ENCODE results near the gene PNLIP. TPM values are rescaled to one million over a fixed set of nuclear protein-coding genes. Genes with fewer than 3 reads are reported as not detected.

Gene PNLIP
- total RNA-seq, 1 experiment from 2014 or later = not detected

DNA sequence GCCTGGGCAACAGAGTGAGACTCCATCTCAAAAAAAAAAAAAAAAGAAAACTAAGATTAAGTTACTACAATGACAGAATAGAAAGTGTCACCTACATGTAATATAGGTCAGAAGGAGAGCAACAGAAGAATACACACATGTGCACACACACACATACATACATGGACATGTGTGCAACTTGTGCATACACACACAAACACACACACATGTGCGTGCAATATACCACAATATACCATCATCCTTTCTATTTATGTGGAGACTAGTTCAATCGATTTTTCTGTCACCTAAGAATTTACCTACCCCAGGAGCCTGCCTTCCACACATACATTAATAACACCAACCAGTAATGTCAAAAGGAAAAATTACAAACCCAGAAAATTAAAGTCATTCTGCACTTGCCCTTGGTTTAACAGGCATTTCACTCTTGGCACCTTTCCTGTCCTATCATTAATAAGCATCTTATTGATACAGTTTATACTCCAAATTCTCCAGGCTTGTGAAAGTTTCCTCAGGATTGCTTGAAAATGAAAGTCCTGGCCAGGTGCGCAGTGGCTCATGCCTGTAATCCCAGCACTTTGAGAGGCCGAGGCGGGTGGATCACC lies 47.5 kb downstream of the PNLIP start:
- DNase-seq (ENCODE audit: low read depth in 1 of 2, low spot score in 2 of 2) = no peak
- H3K27me3 ChIP-seq (replicated peaks) = no peaks in the 10 kb centered on the region

GRCh38 chr10:116594525-116595035 lies 48.8 kb downstream of the PNLIP start:
- no peaks in the 10 kb centered on the region for H3K4me1 ChIP-seq (replicated peaks)
- no peaks in the 10 kb centered on the region for H3K27me3 ChIP-seq (replicated peaks)
- DNase-seq (ENCODE audit: low read depth in 1 of 2, low spot score in 2 of 2) = no peak
- no peak overlapping the region for H3K27ac ChIP-seq
- no peak overlapping the region for H3K4me3 ChIP-seq
- H3K36me3 ChIP-seq = no peaks in the 10 kb centered on the region
- no peaks in the 10 kb centered on the region for H3K9me3 ChIP-seq (replicated peaks)

More for the DNA sequence above, 47.5 kb downstream of the PNLIP start:
- H3K4me3 ChIP-seq = no peak overlapping the region
- no peaks in the 10 kb centered on the region for H3K9me3 ChIP-seq (replicated peaks)
- no peaks in the 10 kb centered on the region for H3K36me3 ChIP-seq
- no peak overlapping the region for H3K27ac ChIP-seq
- H3K4me1 ChIP-seq (replicated peaks) = no peaks in the 10 kb centered on the region

GRCh38 chr10:116596062-116596461 lies 50.3 kb downstream of the PNLIP start:
- Histone ChIP-seq H3K4me1 (replicated peaks) (no peaks in the 10 kb centered on the region), H3K36me3 (no peaks in the 10 kb centered on the region), H3K27me3 (replicated peaks) (no peaks in the 10 kb centered on the region; the same call in 1 of the 2 replicates), H3K27ac (no peak overlapping the region), H3K9me3 (replicated peaks) (no peaks in the 10 kb centered on the region), H3K4me3 (no peak overlapping the region)
- DNase-seq (ENCODE audit: low read depth in 1 of 2, low spot score in 2 of 2) = no peak

DNA sequence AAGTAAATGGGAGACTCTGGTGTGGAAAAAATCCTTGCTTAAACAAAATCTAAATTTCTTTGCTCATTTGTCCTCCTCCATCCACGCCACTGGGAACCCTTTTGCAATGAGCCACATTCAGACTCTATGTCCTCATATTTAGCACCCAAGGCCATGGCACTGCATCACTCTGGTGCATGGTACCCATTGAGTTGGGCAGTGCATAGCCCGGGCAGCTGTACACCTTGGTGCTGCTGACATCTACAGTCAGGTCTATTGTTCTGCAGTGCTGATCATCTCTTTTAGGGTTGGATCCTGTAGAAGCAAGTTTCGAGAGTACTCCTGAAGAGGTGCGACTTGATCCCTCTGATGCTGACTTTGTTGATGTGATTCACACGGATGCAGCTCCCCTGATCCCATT lies 51.8 kb downstream of the PNLIP start:
- DNase-seq (ENCODE audit: low read depth in 1 of 2, low spot score in 2 of 2) = no peak
- H3K36me3 ChIP-seq = no peaks in the 10 kb centered on the region
- H3K27me3 ChIP-seq (replicated peaks) = no peaks in the 10 kb centered on the region; the same call in 1 of the 2 replicates
- H3K4me1 ChIP-seq (replicated peaks) = no peaks in the 10 kb centered on the region
- no peak overlapping the region for H3K4me3 ChIP-seq
- no peaks in the 10 kb centered on the region for H3K9me3 ChIP-seq (replicated peaks)
- H3K27ac ChIP-seq = no peak overlapping the region

DNA sequence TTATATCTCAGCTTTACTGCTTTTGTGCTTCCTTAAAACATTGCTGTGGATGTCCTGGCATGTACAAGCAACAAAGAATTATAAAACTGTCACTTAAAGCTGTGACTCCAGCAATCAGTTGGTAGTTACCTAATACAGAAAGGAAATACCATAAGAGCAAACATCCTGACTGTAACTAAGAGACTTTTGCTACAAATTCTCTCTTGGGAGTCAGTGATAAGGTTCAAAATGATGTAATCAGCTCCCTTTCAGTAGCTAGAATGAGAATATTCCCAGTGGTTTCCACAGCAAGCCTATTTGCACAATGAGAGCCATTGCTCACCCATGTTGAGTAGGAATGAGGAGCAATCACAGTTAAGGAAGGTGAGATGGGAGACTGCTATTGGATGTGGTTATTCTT lies 52.6 kb downstream of the PNLIP start:
- H3K27me3 ChIP-seq (replicated peaks) = no peaks in the 10 kb centered on the region; the same call in 1 of the 2 replicates
- no peaks in the 10 kb centered on the region for H3K4me1 ChIP-seq (replicated peaks)
- no peak overlapping the region for H3K27ac ChIP-seq
- DNase-seq (ENCODE audit: low read depth in 1 of 2, low spot score in 2 of 2) = no peak
- no peaks in the 10 kb centered on the region for H3K36me3 ChIP-seq
- no peaks in the 10 kb centered on the region for H3K9me3 ChIP-seq (replicated peaks)
- no peak overlapping the region for H3K4me3 ChIP-seq

GRCh38 chr10:116599991-116600390 lies 54.3 kb downstream of the PNLIP start:
- H3K4me1 ChIP-seq (replicated peaks) = no peaks in the 10 kb centered on the region
- H3K27me3 ChIP-seq (replicated peaks) = no peaks in the 10 kb centered on the region; the same call in 1 of the 2 replicates
- no peak for DNase-seq (ENCODE audit: low read depth in 1 of 2, low spot score in 2 of 2)
- H3K36me3 ChIP-seq = no peaks in the 10 kb centered on the region
- no peaks in the 10 kb centered on the region for H3K9me3 ChIP-seq (replicated peaks)
- no peak overlapping the region for H3K4me3 ChIP-seq
- H3K27ac ChIP-seq = no peak overlapping the region

DNA sequence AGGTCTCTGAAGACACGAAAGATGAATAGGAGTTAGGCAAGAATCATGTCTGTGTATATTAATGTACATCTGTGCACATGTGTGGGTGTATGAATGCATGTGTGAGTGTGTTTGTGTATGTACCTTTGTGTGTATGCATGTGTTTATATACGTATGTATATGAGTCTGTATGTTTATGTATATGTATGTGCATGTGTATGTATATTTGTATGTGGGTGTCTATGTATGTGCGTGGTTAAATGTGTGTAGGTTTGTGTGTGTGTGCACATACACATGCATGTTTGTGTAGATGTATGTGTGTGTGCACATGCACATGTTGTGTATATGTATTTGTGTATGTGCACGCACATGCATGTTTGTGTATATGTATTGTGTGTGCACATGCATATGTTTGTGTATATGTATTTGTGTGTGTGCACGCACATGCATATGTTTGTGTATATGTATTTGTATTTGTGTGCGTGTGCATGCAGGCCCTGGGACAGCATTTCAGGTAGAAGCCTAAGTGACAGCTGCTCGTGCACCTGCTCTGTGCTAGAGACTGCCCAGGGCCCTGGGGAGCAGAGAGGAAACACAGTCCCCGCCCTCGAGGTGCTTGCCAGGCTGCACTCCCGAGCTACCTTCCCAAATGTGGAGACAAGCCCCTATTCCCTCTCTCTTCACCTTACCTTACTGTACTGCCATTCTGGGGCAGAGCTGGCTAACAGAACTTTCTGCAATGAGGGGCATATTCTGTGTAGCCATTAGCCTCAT lies 57.1 kb downstream of the PNLIP start:
- Histone ChIP-seq H3K27ac (no peak overlapping the region), H3K4me1 (replicated peaks) (no peaks in the 10 kb centered on the region), H3K36me3 (no peaks in the 10 kb centered on the region), H3K27me3 (replicated peaks) (peaks cover 4% of the 10 kb centered on the region; the same call in 1 of the 2 replicates), H3K9me3 (replicated peaks) (no peaks in the 10 kb centered on the region), H3K4me3 (no peak overlapping the region)
- DNase-seq (ENCODE audit: low read depth in 1 of 2, low spot score in 2 of 2) = no peak

- Histone ChIP-seq H3K4me1 (replicated peaks) (no peaks in the 10 kb centered on the region), H3K4me3 (no peak overlapping the region), H3K9me3 (replicated peaks) (no peaks in the 10 kb centered on the region; the same call in 1 of the 2 replicates), H3K27ac (no peak overlapping the region), H3K36me3 (no peaks in the 10 kb centered on the region), H3K27me3 (replicated peaks) (0 out of 2 replicates have a peak, but pooled peaks cover 4% of the 10 kb centered on the region)
- no peak for DNase-seq (ENCODE audit: low read depth in 1 of 2, low spot score in 2 of 2)
Observed at GRCh38 chr10:116606061-116606483, 60.3 kb downstream of the PNLIP start.

- no peaks in the 10 kb centered on the region for H3K36me3 ChIP-seq
- H3K9me3 ChIP-seq (replicated peaks) = no peaks in the 10 kb centered on the region; the same call in 1 of the 2 replicates
- H3K4me3 ChIP-seq = no peak overlapping the region
- no peak for DNase-seq (ENCODE audit: low read depth in 1 of 2, low spot score in 2 of 2)
- 0 out of 2 replicates have a peak, but pooled peaks cover 4% of the 10 kb centered on the region for H3K27me3 ChIP-seq (replicated peaks)
- no peaks in the 10 kb centered on the region for H3K4me1 ChIP-seq (replicated peaks)
- H3K27ac ChIP-seq = no peak overlapping the region
Observed at GRCh38 chr10:116607336-116607735, 61.6 kb downstream of the PNLIP start.

DNA sequence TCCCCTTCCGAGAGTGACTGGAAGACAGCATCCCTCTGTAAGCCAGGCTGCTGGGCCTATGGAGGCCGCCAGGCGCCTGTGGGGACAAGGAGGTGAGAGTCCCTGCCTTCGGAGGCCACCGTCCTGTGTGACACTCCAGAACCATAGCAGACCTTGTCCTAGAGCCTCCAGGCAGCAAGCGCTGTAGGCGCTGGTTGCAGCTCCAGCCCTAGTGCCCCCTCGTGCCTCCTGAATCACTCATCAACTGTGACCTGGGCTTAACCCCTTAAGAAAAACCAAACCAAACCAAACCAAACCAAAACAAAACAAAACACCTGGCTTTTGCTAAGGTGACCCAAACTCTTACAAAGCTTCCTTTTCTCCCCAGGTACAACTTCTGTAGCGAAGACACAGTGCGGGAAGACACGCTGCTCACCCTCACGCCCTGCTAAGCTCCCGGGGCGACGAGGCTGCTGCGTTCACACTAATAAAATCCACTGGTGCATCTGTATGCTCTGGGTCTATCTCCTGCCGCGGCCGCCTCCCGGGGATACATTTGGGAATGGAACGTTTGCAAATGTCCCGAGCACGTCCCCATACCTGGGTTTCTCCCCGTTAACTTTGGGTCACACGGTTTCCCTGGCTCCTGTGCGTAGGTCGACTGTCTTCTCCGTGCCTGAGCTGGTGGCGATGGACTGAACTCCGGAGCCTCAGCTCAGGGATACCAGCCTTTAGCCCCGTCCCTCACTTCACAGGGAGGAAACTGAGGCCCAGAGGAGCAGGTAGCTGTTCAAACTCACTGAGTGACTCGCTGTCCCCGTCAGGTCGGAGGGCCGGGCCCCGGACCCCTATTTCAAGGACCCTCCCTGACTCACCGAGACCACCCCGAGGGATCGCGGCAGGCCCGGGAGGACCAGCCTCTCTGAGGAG lies 63.2 kb downstream of the PNLIP start:
- 0 out of 2 replicates have a peak, but pooled peaks cover 4% of the 10 kb centered on the region for H3K27me3 ChIP-seq (replicated peaks)
- no peak overlapping the region for H3K4me3 ChIP-seq
- no peaks in the 10 kb centered on the region for H3K36me3 ChIP-seq
- DNase-seq (ENCODE audit: low read depth in 1 of 2, low spot score in 2 of 2) = no peak
- H3K4me1 ChIP-seq (replicated peaks) = no peaks in the 10 kb centered on the region
- H3K27ac ChIP-seq = no peak overlapping the region
- no peaks in the 10 kb centered on the region; the same call in 1 of the 2 replicates for H3K9me3 ChIP-seq (replicated peaks)

GRCh38 chr10:116610443-116611152 lies 64.9 kb downstream of the PNLIP start:
- Histone ChIP-seq H3K27me3 (replicated peaks) (0 out of 2 replicates have a peak, but pooled peaks cover 2% of the 10 kb centered on the region), H3K4me3 (no peak overlapping the region), H3K4me1 (replicated peaks) (no peaks in the 10 kb centered on the region)

DNA sequence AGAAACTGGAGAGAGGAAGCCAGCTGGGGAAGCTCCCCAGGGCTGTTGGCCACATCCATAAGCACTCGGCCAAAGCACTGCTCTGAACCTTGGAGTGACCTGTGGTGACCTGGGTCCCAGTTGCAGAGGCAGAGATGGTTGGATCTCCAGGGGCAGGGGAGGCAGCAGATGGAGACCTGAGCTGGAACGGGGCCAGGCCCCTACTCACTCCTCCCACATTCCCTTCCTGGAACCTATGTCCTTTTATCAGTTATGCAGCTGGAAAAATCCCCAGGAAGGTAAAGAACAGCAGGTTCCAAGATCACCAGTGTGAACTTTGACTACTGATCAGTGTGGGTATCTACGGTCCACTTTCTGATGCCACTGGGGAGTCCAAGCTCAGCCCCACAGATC lies 65.4 kb downstream of the PNLIP start:
- Histone ChIP-seq H3K27me3 (replicated peaks) (no peaks in the 10 kb centered on the region), H3K27ac (no peak overlapping the region), H3K4me1 (replicated peaks) (no peaks in the 10 kb centered on the region), H3K36me3 (no peaks in the 10 kb centered on the region), H3K9me3 (replicated peaks) (no peaks in the 10 kb centered on the region; the same call in 1 of the 2 replicates), H3K4me3 (no peak overlapping the region)
- DNase-seq (ENCODE audit: low read depth in 1 of 2, low spot score in 2 of 2) = no peak

More at GRCh38 chr10:116610443-116611152, 64.9 kb downstream of the PNLIP start:
- no peak for DNase-seq (ENCODE audit: low read depth in 1 of 2, low spot score in 2 of 2)
- no peak overlapping the region for H3K27ac ChIP-seq
- H3K9me3 ChIP-seq (replicated peaks) = no peaks in the 10 kb centered on the region; the same call in 1 of the 2 replicates
- H3K36me3 ChIP-seq = no peaks in the 10 kb centered on the region

All from SJSA1 (cell line).